HEK293T (cell line): ENCODE results near the gene CISTR.
"Not testable (repeated sequence)": the region's sequence is repeated elsewhere in the genome, so short reads cannot be mapped to it uniquely, and the experiment has no call there.

Source experiments
- CTCF ChIA-PET: fragments of 350-600 bp; formaldehyde crosslinking; extraction: SDS; loops from one replicate; lab custom pipeline; 2021; ENCODE audit warnings: antibody characterized with exemption, inconsistent platforms; lab: Yijun Ruan, JAX
- POLR2A ChIA-PET: fragments of 350-600 bp; formaldehyde crosslinking; extraction: SDS; loops from one replicate; lab custom pipeline; 2020; ENCODE audit warnings: antibody characterized with exemption, inconsistent platforms; lab: Yijun Ruan, JAX
- DNase-seq: peaks from one replicate; pipeline ENCODE4 v3.0.0; 2012; ENCODE audit warnings: mixed read lengths; ENCODE audit errors: extremely low spot score
- ARNT ChIP-seq: fragments of 450-650 bp; IDR thresholded peaks from 2 replicates; pipeline ENCODE4 v1.6.1; 2017; ENCODE audit warnings: mild to moderate bottlenecking
- BHLHE40 ChIP-seq: fragments of 450-650 bp; IDR thresholded peaks from 2 replicates; pipeline ENCODE4 v1.6.1; 2016; ENCODE audit warnings: mild to moderate bottlenecking, moderate library complexity, borderline replicate concordance
- CTBP1 ChIP-seq: fragments of 450-650 bp; IDR thresholded peaks from 2 replicates; pipeline ENCODE4 v1.6.1; 2016; ENCODE audit warnings: borderline replicate concordance
- ELF4 ChIP-seq: fragments of 450-650 bp; IDR thresholded peaks from 2 replicates; pipeline ENCODE4 v1.6.1; 2017; ENCODE audit warnings: antibody characterized with exemption
- FOXA1 ChIP-seq: fragments of 450-650 bp; IDR thresholded peaks from 2 replicates; pipeline ENCODE4 v1.6.1; 2016; ENCODE audit warnings: mild to moderate bottlenecking
- FOXK2 ChIP-seq: fragments of 450-650 bp; IDR thresholded peaks from 2 replicates; pipeline ENCODE4 v1.6.1; 2016; ENCODE audit warnings: mild to moderate bottlenecking
- FOXM1 ChIP-seq: fragments of 450-650 bp; IDR thresholded peaks from 2 replicates; pipeline ENCODE4 v1.6.1; 2017; ENCODE audit warnings: mild to moderate bottlenecking, borderline replicate concordance
- HDGF ChIP-seq: fragments of 450-650 bp; IDR thresholded peaks from 2 replicates; pipeline ENCODE4 v1.6.1; 2017; ENCODE audit warnings: antibody characterized with exemption, borderline replicate concordance
- L3MBTL2 ChIP-seq: fragments of 450-650 bp; conservative IDR thresholded peaks from 2 replicates; pipeline ENCODE4 v1.6.1; 2016; ENCODE audit warnings: mild to moderate bottlenecking
- LEF1 ChIP-seq: fragments of 450-650 bp; IDR thresholded peaks from 2 replicates; pipeline ENCODE4 v1.6.1; 2017; ENCODE audit warnings: mild to moderate bottlenecking, borderline replicate concordance
- NFRKB ChIP-seq: fragments of 450-650 bp; IDR thresholded peaks from 2 replicates; pipeline ENCODE4 v1.6.1; 2016; ENCODE audit warnings: mild to moderate bottlenecking, moderate library complexity
- PKNOX1 ChIP-seq: fragments of 450-650 bp; IDR thresholded peaks from 2 replicates; pipeline ENCODE4 v1.6.1; 2016
- SP1 ChIP-seq: fragments of 450-650 bp; IDR thresholded peaks from 2 replicates; pipeline ENCODE4 v1.6.1; 2017
- SUZ12 ChIP-seq: fragments of 450-650 bp; IDR thresholded peaks from 2 replicates; pipeline ENCODE4 v1.6.1; 2016; ENCODE audit warnings: mild to moderate bottlenecking
- TARDBP ChIP-seq: fragments of 450-650 bp; IDR thresholded peaks from 2 replicates; pipeline ENCODE4 v1.6.1; 2016
- ZNF384 ChIP-seq: fragments of 450-650 bp; IDR thresholded peaks from 2 replicates; pipeline ENCODE4 v1.6.1; 2016

Gene CISTR

GRCh38 chr12:53788892-53789291, 37.1 kb upstream of the CISTR start:
- CTCF ChIA-PET: no interaction called here
- DNase-seq: no peak
- TF ChIP-seq CTBP1 (no peak), BHLHE40 (no peak), L3MBTL2 (no peak), FOXM1 (no peak), TARDBP (no peak), SUZ12 (no peak), PKNOX1 (no peak), ARNT (no peak), FOXA1 (no peak), FOXK2 (no peak)
- POLR2A ChIA-PET: no interaction called here

DNA sequence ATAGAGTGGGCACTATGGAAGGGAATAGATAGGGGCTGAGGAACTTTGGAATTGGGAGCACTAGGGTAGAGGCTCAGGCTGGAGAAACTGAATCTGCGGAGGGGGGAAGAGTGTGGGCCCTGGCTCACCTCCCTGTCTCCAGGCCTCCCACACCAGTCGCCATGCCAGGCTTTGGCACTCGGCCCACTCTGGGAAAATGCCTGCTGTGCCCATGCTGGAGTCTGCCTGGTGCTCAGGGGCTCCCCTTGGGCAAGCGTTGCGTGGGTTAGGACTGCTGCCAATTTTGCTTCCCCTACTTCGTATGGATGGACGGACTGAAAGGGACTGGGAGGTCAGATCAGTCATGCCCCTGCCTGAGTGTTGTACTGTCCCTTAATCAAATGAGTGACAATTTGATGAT, 34.6 kb upstream of the CISTR start:
- ChIA-PET CTCF (no interaction called here), POLR2A (no interaction called here)
- no peak for TF ChIP-seq BHLHE40
- TF ChIP-seq ZNF384: no peak
- TF ChIP-seq SP1: no peak
- no peak for TF ChIP-seq TARDBP
- no peak for TF ChIP-seq L3MBTL2
- TF ChIP-seq NFRKB: no peak
- TF ChIP-seq FOXA1: no peak
- no peak for TF ChIP-seq FOXM1
- TF ChIP-seq ELF4: no peak
- no peak for TF ChIP-seq PKNOX1
- no peak for TF ChIP-seq FOXK2
- TF ChIP-seq ARNT: no peak
- TF ChIP-seq HDGF: no peak
- DNase-seq: no peak

DNA sequence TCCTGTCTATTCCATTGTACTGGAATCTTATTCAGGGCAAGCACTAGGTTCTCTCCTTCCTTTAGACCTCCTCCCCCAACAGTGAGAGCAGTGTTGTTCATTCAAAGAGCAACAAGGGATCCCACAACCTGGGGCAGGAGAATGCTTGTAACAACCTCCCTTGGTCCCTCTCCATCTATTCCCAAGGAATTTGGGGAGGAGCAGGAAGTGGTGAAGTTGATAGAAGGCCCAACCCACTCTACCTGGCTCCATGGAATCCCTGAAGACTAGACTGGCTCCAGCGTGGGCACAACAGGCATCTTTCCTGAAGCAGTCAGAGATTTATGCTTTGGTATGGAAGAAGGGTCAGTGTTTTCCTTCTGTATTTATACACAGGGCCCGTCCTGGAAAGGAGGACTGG, 33.4 kb upstream of the CISTR start:
- no peak for DNase-seq
- ChIA-PET CTCF (interaction anchor here (0.6 to 1.6 kb wide), 4 partner anchors 19 to 182 kb away, joined by 3 to 7 read pairs (median 6); no protein-coding TSS in a partner anchor), POLR2A (no interaction called here)

GRCh38 chr12:53782093-53782703, 30.4 kb upstream of the CISTR start:
- ChIA-PET POLR2A (no interaction called here), CTCF (interaction anchor here (1.0 to 1.9 kb wide), 4 partner anchors 10 to 106 kb away, joined by 3 to 6 read pairs (median 3); no protein-coding TSS in a partner anchor)
- TF ChIP-seq SP1 (no peak), LEF1 (no peak), L3MBTL2 (no peak), TARDBP (no peak), CTBP1 (no peak), HDGF (no peak), ELF4 (no peak), FOXM1 (no peak), ARNT (no peak), NFRKB (no peak), ZNF384 (no peak), FOXA1 (no peak)
- DNase-seq: no peak

More for the DNA sequence above, 33.4 kb upstream of the CISTR start:
- TF ChIP-seq L3MBTL2 (no peak), CTBP1 (no peak), FOXM1 (no peak), HDGF (no peak), BHLHE40 (no peak), ARNT (no peak), NFRKB (no peak)

- POLR2A ChIA-PET: no interaction called here
- no peak for DNase-seq
- CTCF ChIA-PET: interaction anchor here (1.0 to 1.9 kb wide), 2 partner anchors 11 to 24 kb away, joined by 3 to 6 read pairs; no protein-coding TSS in a partner anchor
- no peak for TF ChIP-seq HDGF
- TF ChIP-seq BHLHE40: no peak
- TF ChIP-seq NFRKB: no peak
- no peak for TF ChIP-seq CTBP1
- no peak for TF ChIP-seq LEF1
- TF ChIP-seq L3MBTL2: no peak
- TF ChIP-seq ELF4: no peak
- TF ChIP-seq TARDBP: no peak
- TF ChIP-seq ZNF384: no peak
- TF ChIP-seq SP1: no peak
- TF ChIP-seq FOXM1: no peak
- no peak for TF ChIP-seq PKNOX1
- TF ChIP-seq FOXK2: no peak
- TF ChIP-seq ARNT: no peak
- TF ChIP-seq SUZ12: no peak
These were observed 29.5 kb upstream of the CISTR start for GRCh38 chr12:53781228-53781801.

DNA sequence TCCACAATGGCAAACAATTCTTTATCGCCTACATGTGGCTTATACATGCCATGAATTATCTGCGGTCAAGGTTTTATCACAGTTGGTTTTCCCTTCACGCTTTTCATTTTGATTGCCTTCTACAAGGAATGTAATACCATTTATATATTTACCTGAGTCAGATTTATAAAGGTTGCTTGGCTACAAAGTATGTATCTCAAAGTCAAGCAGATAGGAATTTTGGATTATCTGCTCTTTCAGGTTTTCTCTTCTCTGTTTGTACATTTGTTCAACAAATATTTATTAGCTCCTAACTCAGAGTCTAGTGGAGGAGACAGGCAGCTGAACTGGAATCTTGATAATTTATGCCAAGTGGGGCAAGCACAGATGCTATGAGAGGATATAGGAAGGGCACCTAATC, 28.5 kb upstream of the CISTR start:
- DNase-seq: no peak
- TF ChIP-seq SUZ12 (no peak), L3MBTL2 (no peak), TARDBP (no peak), NFRKB (no peak), BHLHE40 (no peak), ZNF384 (no peak), HDGF (no peak), ARNT (no peak), LEF1 (no peak), SP1 (no peak), FOXK2 (no peak), FOXA1 (no peak), ELF4 (no peak), FOXM1 (no peak), CTBP1 (no peak), PKNOX1 (no peak)
- POLR2A ChIA-PET: interaction anchor here (0.9 kb wide), 1 partner anchor 219 kb away, joined by 3 read pairs; no protein-coding TSS in a partner anchor
- CTCF ChIA-PET: interaction anchor here (0.7 kb wide), 1 partner anchor 12 kb away, joined by 3 read pairs; no protein-coding TSS in a partner anchor

DNA sequence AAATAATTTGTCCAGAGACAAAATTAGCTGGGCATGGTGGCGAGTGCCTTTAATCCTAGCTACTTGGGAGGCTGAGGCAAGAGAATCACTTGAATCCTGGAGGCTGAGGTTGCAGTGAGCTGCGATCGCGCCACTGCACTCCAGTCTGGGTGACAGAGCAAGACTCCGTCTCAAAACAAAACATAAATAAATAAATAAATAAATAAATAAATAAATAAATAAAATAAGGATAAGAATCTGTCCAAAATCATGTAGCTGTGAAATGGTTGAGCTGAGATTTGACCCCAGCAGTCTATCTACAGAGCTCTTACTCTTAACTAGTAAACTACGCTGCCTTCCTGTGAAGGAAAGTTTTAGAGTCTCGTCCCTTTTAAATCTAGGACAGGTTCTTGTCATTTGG, 27.9 kb upstream of the CISTR start:
- CTCF ChIA-PET: interaction anchor here (0.8 to 1.0 kb wide), 2 partner anchors 12 to 24 kb away, joined by 3 to 4 read pairs; no protein-coding TSS in a partner anchor
- POLR2A ChIA-PET, DNase-seq: not testable (repeated sequence)
